Measurements from ENCODE around the gene GPR55. TPM values are rescaled to one million over a fixed set of nuclear protein-coding genes. Genes with fewer than 3 reads are reported as not detected.

Gene GPR55
- total and polyA plus RNA-seq, 2 of the 8 experiments (the other 6 are each of a cell fraction or from before 2014, with no cell fraction given) = not detected

DNA sequence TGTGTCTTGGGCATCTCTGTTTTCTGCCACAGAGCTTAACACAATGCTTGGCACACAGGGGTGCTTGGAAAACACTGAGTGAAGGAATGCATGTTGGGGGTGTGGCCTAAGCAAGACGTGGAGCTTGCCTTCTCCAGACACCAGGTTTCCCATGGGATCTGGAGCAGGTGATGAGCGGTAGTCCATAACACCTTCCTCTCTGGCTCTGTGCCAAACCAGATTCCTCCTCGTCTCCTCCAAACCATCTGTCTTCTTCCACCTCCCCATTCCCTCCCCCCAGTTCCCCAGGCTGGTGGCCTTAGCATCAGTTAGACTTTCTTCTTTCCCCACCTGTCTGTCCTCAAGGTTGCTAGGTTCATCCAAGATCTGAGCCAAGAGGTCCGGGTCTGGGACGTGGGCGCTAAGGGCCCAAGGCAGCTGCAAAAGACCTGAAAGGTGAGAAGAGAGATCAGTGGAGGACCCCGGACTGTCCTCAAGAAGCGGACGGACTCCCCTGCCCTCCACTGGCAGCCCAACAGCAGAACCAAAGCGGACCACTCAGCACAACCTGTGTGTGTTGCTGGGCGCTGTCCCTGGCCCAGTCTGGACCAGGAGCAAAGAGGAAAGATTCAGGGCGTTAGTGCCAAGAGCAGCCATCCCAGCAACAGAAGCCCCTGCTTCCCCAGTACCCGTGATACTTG is 61.5 kb downstream of the GPR55 start:
- peaks cover 20% of the 10 kb centered on the region for H3K23me2 ChIP-seq (ENCODE audit: low read depth, low read length)
- peaks cover 5 to 44% (median 30%) of the 10 kb centered on the region in 4 experiments for H3K4me1 ChIP-seq (replicated peaks in 1 of 4; ENCODE audit: control insufficient read depth in 3 of 4, insufficient read depth in 4 of 4, low read length in 3 of 4)
- no peak overlapping the region; the same call in 1 of the 2 replicates for H3K27ac ChIP-seq (ENCODE audit: low read depth, low read length)
- peak overlapping the region; percentile 76 to 94 for H3K4me2 ChIP-seq (ENCODE audit: insufficient read depth in 1 of 2, low read depth in 2 of 2, low read length in 2 of 2)
- ChIA-PET CTCF (ENCODE audit: partially characterized antibody) (interaction anchor here (1.0 to 10.1 kb wide), 8 partner anchors 10 to 548 kb away, joined by 3 to 86 read pairs (median 5); no protein-coding TSS in a partner anchor), POLR2A (ENCODE audit: partially characterized antibody) (interaction anchor here (0.7 to 1.8 kb wide), 8 partner anchors 10 to 120 kb away, joined by 3 to 6 read pairs (median 4); no protein-coding TSS in a partner anchor)
- 72% methylated on average over 12 of the region's 13 CpGs; no CpG with 5 or more reads in 1 of the 2 experiments for WGBS, 2 experiments (ENCODE audit: extremely low coverage in 1 of 2, insufficient coverage in 1 of 2, insufficient read length in 1 of 2, insufficient replicate concordance in 2 of 2, low coverage in 1 of 2, low lambda C conversion rate in 2 of 2, missing lambda C conversion rate in 1 of 2)
- H4K5ac ChIP-seq (ENCODE audit: insufficient read length, low read depth, low read length) = peak overlapping the region; percentile 43
- peaks cover 0 to 38% of the 10 kb centered on the region in 2 experiments; a peak in 3 of 4 replicates for H3K79me2 ChIP-seq (ENCODE audit: control insufficient read depth in 1 of 2, insufficient read depth in 2 of 2, low read length in 2 of 2)
- FAIRE-seq (no peak), DNase-seq (ENCODE audit: low read depth in 1 of 2, low spot score in 2 of 2) (no peak)
- H2AFZ ChIP-seq (ENCODE audit: low read length) = 0 out of 2 replicates have a peak overlapping the region, but pooled peaks have one; percentile 69
- H4K20me1 ChIP-seq (replicated peaks in 1 of 2; ENCODE audit: control insufficient read depth in 1 of 2, insufficient read depth in 2 of 2, low read length in 2 of 2) = peaks cover 0 to 2% of the 10 kb centered on the region in 2 experiments
- H2BK5ac ChIP-seq (ENCODE audit: low read depth, low read length) = peak overlapping the region; percentile 72; the same call in 1 of the 2 replicates
- peak overlapping the region in 3 of 4 experiments; percentile 44 to 99 (median 88); a peak in 5 of 8 replicates for H3K4me3 ChIP-seq (ENCODE audit: extremely low read depth in 1 of 4, insufficient read depth in 2 of 4, low read depth in 3 of 4, low read length in 4 of 4)
- H3K14ac ChIP-seq (ENCODE audit: insufficient read length) = no peak overlapping the region
- H3K56ac ChIP-seq (replicated peaks; ENCODE audit: insufficient read length, low read depth, low read length) = peak overlapping the region; percentile 75
- H3K9ac ChIP-seq (replicated peaks in 1 of 4; ENCODE audit: extremely low read depth in 1 of 4, low read depth in 3 of 4, low read length in 3 of 4) = no peak overlapping the region
- peak overlapping the region; percentile 90; the same call in 1 of the 2 replicates for H2AK5ac ChIP-seq (ENCODE audit: low read depth, low read length)
- peak overlapping the region; percentile 82 for H2BK15ac ChIP-seq (ENCODE audit: low read length)
- no peaks in the 10 kb centered on the region for H3K36me3 ChIP-seq (ENCODE audit: control insufficient read depth in 2 of 4, insufficient read depth in 4 of 4, low read length in 3 of 4)
- H3K23ac ChIP-seq (ENCODE audit: insufficient read length) = no peak overlapping the region
- no peaks in the 10 kb centered on the region; a peak in 1 of 7 replicates for H3K27me3 ChIP-seq (replicated peaks in 1 of 4; ENCODE audit: control insufficient read depth in 3 of 4, extremely low read depth in 1 of 4, insufficient read depth in 3 of 4, low read length in 3 of 4)
- H3K18ac ChIP-seq (ENCODE audit: extremely low read depth, low read length) = peak overlapping the region; percentile 33
- H4K8ac ChIP-seq (ENCODE audit: extremely low read depth, insufficient read depth, low read length) = peak overlapping the region; percentile 17
- peak overlapping the region; percentile 55 for H2BK120ac ChIP-seq (replicated peaks; ENCODE audit: low read depth, low read length)
- peaks cover 6% of the 10 kb centered on the region; the same call in 1 of the 2 replicates for H3K79me1 ChIP-seq (ENCODE audit: low read depth, low read length)
- peak overlapping the region; percentile 51; the same call in 1 of the 2 replicates for H2BK20ac ChIP-seq (ENCODE audit: low read length)
- peak overlapping the region; percentile 4 for H4K91ac ChIP-seq (replicated peaks; ENCODE audit: insufficient read length, low read length)
- no peaks in the 10 kb centered on the region for H3K9me3 ChIP-seq (ENCODE audit: insufficient read depth in 2 of 2, low read depth in 1 of 2, low read length in 1 of 2)
- H3K4ac ChIP-seq (replicated peaks; ENCODE audit: insufficient read length, low read depth, low read length) = peak overlapping the region; percentile 63
- peak overlapping the region; percentile 94; the same call in 1 of the 2 replicates for H2BK12ac ChIP-seq (ENCODE audit: low read depth, low read length)
- TF ChIP-seq GABPA (IDR thresholded peaks at IDR 0.05; ENCODE audit: borderline replicate concordance, insufficient read depth, low read length) (no peak), EZH2 (IDR thresholded peaks at IDR 0.05; ENCODE audit: low read depth, low read length, severe bottlenecking) (no peak), GTF2F1 (IDR thresholded peaks at IDR 0.05; ENCODE audit: borderline replicate concordance, low read depth, low read length) (no peak), KDM5A (IDR thresholded peaks at IDR 0.05; ENCODE audit: low read length) (no peak), NANOG (IDR thresholded peaks at IDR 0.05; ENCODE audit: insufficient read depth, low read depth, low read length, poor library complexity, severe bottlenecking) (no peak), EP300 (IDR thresholded peaks at IDR 0.05; ENCODE audit: borderline replicate concordance in 1 of 2, low read depth in 2 of 2, low read length in 2 of 2) (no peak), MAFK (IDR thresholded peaks at IDR 0.05; ENCODE audit: low read depth, low read length) (no peak), CREB1 (IDR thresholded peaks at IDR 0.05) (no peak), BRCA1 (IDR thresholded peaks at IDR 0.05; ENCODE audit: low read depth, low read length) (no peak)
- TF ChIP-seq, protein P1, sequence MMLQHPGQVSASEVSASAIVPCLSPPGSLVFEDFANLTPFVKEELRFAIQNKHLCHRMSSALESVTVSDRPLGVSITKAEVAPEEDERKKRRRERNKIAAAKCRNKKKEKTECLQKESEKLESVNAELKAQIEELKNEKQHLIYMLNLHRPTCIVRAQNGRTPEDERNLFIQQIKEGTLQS (IDR thresholded peaks at IDR 0.05; ENCODE audit: insufficient read depth, low read depth, low read length) = no peak

All from H1 (cell line).